GM19035 (cell line): ENCODE data around the gene HTR1E.
"Not testable (repeated sequence)": the region's sequence is repeated elsewhere in the genome, so short reads cannot be mapped to it uniquely, and the experiment has no call there.

ENCODE experiments used
- ATAC-seq: cut with Tn5 transposase; IDR thresholded peaks from one replicate; pipeline ENCODE4 v1.9.1; 2021; ENCODE audit not compliant: unreplicated experiment

HTR1E gene

DNA sequence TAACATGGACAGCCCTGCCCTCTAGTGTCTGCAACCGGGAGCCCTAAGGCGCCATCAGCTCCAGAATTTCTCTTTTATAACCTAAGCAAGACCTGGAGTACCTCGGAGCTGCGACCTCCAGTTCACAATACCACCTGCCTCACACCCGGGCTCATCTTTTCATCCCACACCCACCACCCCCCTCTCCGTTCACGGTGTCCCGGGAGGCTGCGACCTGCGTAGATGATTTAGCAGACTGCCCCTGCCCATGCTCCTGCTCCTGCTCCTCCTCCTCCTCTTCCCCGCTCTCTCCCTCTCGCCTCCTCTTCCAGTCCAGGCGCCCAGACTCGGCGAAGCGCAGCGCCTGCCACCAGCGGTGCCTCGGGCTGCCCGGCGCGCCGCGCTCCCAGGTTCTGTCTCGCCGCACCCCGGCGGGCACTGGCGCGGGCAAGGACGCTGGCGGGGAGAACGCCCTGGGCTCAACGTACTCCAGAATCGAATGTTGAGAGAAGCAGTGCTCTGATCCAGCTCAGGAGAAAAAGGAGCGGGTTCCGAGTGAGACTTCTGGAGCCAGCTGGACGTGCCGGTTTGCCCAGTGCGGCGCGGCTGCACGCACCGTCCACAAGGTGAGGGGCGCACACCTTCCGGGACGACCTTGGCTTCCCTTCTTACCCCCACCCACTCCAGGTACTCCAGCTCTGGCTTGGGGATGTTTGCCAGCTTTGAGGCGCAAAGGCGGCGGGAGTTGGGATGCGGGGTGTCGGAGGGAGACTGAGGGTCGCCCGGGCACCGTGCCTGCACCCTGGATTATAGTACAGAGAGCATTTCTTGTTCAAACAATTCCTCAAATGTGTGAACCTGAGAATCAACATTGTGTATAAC lies at the start of gene HTR1E:
Gene HTR1E (plus strand): TSS at position 310 of the 861 bp plus-strand sequence. CDS start 77,807 bp downstream, outside the sequence.
- peak; percentile 77 for ATAC-seq

- no peak for ATAC-seq
Observed at GRCh38 chr6:86888301-86888700, 49.0 kb upstream of the HTR1E start.

- ATAC-seq = not testable (repeated sequence)
Observed at GRCh38 chr6:86897265-86897664, 40.1 kb upstream of the HTR1E start.

DNA sequence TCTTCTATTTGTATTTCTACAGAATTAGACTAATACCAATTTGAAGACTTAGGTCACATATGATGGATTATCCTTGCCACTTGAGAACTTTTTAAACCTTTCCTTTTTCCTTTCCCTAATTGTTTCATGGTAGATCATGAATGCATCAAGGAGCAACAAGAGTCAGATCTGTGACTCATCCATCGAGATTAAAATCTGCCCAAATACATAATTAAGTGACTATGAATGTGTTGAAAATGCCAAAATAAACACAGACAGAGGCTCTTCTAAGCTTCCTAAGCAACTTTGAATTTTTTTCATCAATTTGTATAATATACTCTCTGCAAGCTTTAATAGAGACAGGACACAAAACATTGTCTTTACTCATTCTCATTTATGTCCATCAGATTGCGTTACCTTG lies 23.5 kb upstream of the HTR1E start:
- ATAC-seq = no peak

DNA sequence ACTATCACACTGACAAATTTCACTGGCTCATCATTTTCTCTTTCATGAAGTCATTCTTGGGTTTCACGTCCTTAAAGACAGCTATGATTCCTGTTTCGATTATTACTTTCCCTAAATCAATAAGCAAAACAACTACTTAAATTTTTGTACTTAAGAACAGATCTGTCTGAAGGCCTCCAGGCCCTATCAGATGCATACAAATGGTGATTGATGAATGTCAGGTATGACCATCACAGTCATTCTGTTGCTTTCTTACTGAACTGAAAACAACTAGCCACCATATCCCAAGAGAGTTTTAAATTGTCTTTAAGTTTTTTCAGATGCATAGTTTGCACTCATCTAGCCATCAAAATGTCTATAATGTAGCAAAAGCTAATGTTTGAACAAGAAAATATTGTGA lies 20.9 kb upstream of the HTR1E start:
- no peak for ATAC-seq

DNA sequence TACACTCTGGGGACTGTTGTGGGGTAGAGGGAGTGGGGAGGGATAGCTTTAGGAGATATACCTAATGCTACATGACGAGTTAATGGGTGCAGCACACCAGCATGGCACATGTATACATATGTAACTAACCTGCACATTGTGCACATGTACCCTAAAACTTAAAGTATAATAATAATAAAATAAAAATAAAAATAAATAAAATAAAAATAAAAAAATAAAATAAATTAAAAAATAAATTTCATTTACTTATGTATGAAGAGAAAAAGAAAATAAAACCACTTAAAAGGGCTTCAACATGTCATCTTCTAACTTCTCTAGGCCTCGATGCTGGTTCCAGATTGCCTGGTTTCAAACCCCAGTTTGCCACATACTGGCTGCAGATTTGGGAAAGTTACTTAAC lies 10.2 kb upstream of the HTR1E start:
- not testable (repeated sequence) for ATAC-seq

DNA sequence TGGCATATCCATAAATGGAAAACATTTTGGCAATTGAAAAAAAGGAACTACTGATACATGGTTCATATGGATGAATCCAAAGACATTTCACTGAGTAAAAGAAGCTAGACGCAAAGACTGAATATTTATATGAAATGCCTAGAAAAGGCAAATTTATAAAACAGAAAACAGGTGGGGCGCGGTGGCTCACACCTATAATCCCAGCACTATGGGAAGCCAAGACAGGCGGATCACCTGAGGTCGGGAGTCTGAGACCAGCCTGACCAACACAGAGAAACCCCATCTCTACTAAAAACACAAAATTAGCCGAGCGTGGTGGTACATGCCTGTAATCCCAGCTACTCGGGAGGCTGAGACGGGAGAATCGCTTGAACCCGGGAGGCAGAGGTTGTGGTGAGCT lies 9.5 kb upstream of the HTR1E start:
- ATAC-seq = not testable (repeated sequence)

- ATAC-seq = no peak
Observed at GRCh38 chr6:86934365-86934764, 3.0 kb upstream of the HTR1E start.

GRCh38 chr6:86936834-86937218 lies 502 bp upstream of the HTR1E start:
- no peak for ATAC-seq

GRCh38 chr6:86938814-86939213 lies 1.5 kb downstream of the HTR1E start:
- no peak for ATAC-seq

DNA sequence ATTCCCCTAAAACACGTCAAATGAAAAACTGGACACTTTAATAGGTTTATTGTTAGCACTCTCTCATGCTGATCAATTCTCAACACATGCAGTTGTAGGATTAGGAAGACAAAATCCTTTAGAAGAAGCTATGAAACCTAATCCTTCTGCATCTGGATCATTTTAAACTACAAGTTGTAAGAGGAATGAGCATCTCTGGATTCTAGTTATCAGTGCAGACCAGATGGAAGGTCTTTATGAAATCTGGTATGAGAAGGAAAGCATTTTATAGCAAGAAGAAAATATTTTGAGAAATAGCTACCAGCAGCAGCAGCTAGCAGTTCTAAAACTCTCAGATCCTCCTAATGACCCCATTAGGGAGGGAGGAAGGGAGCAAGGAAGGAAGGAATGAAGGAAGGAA lies 4.1 kb downstream of the HTR1E start:
- ATAC-seq = no peak

DNA sequence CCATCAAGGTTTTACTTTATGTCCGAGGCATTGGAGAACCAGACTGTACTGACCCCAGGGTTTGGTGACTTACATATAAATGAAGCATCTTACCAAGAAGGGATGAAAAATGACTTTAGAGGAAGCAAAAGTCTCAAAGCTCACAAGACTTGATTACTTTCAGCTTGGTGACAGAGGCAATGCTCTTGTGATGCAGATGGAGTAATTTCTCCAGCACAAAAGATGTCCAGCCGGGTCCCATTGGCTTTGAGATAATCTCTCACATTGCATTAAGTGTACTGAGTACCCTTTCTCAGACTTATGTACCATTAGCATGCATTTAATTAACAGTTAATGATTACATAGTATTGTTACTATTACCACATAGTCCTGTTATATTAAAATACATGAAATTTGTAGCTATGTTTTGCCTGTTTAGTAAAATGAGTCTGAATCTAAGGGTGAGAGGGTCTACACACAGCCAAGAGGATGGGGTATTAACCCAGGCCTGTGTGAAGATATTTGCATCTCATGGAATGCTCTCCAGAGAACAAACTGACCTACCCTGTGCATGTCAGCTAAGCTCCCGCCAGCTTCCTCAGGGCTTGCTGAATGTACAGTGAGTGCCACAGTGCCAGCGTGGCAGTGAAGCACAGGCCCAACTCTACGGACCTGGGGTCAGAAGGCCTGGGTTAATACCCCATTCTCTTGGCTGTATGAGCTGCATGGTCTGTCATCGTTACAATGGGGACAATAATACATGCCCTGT lies 5.6 kb downstream of the HTR1E start:
- no peak for ATAC-seq

GRCh38 chr6:86943819-86944407 lies 6.6 kb downstream of the HTR1E start:
- no peak for ATAC-seq

- ATAC-seq = no peak
Observed at GRCh38 chr6:86949771-86950170, 12.4 kb downstream of the HTR1E start.

DNA sequence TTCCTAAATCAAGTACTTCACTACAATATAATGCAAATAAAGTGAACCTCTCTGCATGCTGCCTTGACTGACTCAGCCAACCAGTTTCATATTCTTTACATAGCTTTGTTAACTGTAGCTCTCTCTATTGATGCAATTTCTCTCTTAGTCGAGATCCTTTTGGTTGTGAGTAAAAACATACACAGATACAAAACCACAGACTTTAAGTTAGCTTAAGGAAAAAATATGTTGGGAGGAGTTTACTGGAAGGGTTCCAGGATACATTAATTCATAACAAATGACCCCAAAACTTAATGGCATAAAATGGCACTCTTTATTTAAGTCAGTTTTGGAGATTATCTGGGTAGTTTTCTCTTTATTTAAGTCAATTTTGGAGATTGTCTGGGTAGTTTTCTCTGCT lies 15.7 kb downstream of the HTR1E start:
- no peak for ATAC-seq

GRCh38 chr6:86959656-86960055 lies 22.3 kb downstream of the HTR1E start:
- no peak for ATAC-seq

DNA sequence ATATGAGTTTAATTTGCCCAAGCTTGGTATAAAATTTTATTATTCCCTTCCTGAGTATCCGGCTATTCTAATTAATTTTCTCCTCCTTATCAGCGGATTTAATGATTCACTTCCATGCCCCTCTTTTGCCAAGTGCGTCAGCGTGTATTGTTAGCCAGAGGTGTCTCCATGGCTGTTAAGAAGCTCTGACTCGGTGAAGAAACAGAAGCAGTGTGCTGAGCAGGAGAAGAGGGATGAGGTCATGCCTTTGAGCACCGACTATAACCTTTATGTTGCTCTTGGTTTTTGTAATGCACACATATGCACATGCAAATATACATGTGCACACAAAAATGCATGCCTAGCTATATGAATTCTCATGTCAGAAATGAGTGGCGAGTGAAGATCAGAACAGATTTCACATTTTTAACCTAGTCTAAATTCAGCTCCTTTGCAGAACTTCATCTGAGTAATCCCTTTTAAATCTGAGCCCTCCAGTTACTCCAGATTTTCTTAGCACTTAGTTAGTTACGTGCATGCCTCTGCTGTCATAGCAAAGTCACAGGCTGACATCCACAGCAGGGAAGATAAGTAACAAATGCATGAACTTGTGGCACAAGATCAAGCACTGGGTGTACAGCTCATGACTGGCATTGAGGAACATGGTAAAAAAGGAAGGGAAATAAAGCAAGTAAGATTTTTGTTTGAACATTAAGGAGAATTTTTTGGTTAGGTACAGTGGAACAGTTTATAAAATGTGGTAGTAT lies 24.3 kb downstream of the HTR1E start:
- no peak for ATAC-seq

DNA sequence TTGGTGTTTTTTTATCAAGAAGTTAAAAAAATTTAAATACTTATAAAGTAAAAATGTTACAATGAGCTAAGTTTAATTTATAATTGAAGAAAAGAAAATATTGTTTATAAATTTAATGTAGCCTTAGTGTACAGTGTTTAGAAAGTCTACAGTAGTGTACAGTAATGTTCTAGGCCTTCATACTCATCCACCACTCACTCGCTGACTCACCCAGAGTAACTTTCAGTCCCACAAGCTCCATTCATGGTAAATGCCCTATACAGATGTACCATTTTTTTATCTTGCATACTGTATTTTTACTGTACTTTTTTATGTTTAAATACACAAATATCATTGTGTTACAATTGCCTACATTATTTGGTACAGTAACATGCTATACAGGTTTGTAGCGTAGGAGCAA lies 26.0 kb downstream of the HTR1E start:
- no peak for ATAC-seq

DNA sequence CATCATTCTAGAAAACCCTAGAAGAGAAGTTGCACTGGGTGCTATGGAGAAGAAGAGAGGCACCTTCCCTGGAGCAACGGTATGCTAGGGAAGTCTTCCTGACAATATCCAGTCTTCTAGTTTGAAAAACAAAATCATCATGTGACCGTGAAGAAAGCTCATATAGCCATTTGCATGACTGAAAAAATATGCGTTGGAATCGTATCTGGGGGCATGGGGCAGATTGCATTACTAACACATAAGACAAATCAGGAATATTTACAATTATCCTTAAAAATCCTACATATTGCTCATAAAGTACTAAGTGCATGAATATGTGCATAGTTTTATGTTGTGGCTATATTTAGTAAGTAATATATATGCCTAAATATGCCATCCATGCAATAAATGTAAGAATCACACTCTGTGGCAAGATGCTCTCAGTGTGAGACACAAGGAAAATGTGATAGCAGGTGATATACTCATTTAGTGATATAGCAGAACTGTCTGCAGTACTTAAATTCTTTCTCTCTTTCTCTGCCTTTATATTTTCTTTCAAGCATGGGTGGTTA lies 26.8 kb downstream of the HTR1E start:
- ATAC-seq = no peak

- no peak for ATAC-seq
Observed at GRCh38 chr6:86966271-86966670, 28.9 kb downstream of the HTR1E start.

DNA sequence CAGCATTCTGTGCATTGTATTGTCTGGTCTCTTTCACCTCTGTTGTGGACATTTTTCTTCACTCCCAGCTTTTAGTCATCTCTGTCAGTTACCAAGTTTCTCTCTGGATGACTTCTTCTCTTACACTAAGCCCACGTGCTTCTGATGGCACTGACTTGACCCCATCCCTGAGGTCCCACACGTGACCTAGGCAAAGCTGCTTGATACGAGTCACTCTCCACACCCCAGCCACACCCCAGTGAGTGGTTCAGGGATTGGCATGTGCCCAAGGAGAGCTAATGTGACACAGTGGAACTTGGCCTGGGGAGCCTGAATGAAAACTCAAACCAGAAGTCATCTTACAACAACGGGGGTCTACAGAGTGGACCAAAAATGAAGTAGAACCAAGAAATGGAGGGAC lies 32.2 kb downstream of the HTR1E start:
- no peak for ATAC-seq
